Measurements from ENCODE around the gene FANCI.
A peak's percentile ranks its signal among the peaks of the same experiment; 100 is the strongest.

The FANCI gene

DNA sequence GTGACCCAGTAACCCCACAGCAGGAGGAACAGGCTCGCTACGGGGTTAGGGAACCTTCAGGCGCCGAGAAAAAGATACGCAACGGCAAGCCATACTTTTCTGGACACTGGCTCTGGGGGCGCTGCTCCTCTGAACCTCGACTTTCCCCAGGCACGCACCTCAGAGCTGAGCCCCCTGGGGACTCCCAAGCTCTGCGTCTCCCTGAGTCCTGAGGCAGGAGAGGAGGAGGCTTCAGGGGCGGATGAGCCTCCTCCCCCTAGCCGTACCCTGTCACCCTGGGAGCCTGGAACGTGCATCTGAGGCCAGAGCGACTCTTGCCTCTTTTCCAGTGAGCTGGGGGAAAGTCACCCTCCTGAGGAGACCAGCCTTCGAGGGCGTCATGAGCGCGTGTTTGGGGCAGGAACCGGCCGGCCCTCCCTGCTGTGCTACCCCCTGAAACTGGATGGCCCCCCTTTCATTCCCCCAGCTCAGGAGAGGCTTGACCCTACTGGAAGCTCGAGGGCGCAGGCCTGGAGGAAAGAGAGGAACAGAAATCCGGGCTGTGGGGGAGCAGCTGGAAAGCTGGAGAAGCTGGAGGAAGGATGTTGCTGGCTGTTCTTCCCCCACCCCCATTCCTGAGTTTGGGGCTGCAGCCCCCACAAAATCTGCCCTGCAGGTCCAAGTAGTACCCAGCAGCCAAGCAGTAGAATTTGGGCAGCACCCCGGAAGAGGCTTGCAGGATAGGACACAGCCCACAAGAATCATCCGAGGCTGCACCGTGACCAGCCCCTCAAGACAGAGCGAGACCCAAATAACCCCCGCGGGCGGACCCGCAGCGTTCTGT lies 115.9 kb downstream of the FANCI start:
- no peak for DNase-seq

DNA sequence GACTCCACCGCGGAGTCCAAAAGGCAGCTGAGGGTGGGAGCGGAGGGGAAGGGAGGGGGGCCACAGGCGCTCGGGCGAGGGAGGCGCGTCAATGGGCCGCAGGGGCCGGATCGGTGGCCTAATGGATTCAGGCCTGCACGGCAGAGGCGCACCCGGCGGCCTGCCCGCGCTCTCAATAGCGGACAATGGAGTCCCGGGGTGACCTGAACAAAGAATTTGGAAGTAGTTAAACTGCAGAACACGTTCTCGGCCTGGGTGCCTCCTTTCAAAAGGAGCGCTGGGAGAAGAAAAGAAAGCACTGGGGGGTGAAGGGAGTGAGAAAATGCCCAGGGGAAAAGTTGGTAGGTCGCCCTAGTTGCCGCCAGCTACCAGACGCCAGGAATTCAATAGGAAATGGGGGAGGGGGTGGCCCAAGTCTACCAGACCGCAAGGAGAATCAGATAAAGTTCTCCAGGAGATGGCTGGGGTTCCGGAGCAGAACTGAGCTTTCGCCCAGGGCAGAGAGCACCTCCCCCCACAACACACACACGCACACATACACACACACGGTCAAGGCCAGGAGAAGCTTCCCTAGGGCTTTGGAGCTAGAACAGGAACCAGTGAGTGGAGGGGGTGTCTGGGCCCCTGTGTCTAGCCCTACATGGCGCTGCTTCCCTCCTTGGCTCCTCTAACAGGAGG lies 116.7 kb downstream of the FANCI start:
- DNase-seq = peak in 11 of 56 donors; percentile 12 to 74 (median 36)

DNA sequence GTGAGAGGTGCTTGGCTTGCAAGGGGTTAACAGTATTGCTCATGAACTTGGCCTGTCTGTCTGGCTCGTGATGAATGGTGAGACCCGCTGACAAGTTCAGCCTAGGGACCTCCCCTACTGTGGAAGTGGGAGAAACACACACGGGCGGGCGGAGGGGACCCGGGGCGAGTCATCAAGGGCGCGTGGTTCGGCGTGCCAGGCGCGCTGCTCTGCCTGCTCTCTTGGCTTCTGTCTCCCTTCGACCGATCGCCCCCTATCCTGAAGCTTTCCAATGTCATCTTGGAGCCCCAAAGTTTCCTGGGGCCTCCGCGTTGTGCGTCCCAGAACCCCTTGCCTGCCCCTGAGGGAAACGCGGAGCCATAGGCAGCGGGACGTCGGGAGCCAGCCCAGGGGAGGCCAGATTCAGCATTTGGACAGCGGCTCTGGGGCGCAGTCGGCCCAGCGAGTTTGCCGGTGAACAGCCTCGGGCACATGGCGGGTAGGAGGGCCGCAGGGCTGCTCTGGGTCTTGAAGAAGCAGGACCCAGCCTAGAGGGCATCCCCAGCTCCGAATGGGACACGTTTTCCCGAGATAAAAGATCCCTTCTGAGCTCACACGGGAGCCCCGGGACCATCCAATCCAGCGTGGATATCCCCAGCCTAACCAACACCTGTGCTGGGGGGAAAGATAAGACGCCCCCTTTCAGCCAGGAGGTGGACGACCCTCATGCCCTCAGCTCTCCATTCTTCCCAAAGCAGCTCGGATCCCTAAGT lies 117.8 kb downstream of the FANCI start:
- peak in 45 of 56 donors; percentile 29 to 80 (median 58) for DNase-seq

DNA sequence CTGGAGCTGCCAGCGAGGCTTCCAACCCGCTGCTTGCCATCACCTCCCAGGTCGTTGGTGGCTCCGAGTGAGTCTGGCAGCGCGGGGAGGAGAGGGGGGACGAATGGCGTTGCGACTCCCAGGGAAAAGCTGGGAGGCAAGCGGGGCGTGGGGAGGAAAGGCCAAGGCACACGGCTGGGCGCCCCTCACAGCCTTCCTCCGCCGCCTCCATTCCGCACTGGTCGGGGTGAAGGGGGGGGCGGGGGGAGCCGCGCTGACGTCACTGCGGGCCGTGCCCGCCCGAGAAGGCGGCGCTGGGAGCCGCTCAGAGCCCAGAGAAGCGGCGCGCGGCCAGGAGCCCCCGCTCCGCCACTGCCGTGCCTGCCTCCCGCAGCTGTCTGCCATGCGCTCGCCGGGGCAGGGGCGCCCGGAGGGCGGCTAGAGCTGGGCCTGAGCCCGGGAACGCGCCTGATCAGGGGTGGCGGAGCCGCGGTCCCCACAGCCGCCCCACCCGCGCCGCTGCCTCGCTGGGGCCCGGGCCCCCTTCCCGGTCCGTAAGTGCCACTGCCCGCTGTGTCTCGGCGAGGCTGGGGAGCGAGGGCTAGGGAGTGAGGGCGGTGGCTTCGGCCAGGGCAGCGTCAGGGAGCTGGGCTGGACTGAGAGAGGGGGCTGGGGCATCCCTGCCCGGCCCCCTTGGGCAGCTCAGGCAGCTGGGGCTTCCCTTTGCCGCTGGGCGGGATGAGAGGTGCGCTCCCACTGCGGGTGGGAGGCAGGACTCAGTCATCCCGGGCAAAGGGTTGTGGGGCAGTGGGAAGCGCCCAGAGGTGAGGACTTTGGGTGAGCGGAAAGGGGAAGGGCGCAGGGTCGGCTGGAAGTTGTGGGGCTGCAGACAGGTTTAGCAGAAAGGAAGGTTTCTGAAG lies 118.7 kb downstream of the FANCI start:
- peak in 47 of 56 donors; percentile 25 to 85 (median 65) for DNase-seq

DNA sequence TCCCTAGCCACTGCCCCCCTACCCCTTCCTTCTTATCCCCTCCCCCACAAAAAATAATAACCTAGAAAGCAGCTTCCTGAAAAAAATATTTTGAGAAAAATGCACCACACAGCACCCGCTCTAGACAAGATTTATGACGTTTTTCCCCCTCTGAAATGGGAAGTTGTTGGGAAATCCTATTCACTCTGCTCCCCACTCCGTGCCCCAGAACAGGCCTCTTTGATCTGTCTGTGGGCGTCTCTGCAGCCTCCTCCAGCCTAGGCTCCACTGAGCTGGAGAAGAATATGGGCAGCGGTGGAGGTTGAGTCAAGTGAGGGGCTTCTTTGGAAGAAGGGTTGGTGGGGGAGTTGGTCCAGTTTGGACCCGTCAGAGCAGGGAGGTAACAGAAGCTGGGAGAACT lies 119.4 kb downstream of the FANCI start:
- no peak for DNase-seq

DNA sequence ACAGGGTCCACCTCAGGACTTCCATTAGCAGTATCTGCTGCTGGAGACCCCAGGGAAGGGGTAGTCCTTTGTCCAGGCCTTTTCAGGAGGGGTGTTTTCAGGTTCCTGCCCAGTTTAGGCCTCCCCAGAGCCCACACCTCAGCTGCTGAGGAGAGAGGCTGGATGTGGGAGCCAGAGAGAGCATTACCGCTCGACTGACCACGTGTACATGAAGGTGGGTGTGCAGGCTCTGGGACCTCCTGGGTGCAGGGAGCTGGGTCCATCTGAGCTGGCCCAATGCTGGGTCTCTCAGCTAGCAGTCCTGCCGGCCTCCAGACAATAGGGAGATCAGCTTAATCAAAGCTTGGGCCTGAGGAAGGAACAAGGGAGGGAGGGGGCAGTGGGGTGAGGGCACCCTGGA lies 120.0 kb downstream of the FANCI start:
- no peak for DNase-seq

DNA sequence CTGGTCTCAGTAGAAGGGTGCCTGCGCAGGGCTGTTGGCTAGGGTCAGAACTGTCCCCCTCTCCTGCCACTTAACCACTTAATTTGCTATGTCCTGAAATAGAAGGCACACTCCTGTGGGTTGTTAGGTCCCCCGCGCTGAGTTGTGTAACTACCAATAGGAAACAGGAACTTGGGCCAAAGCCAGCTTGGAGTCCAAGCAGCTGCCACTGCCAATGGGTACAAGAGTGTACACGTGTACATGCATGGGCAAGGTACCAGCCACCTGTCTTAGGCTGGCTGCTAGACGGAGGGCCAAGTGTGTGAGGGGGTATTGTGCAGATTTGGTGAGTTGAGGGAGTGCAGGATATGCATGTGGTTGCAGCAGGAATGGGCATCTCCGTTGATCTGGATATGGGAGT lies 120.6 kb downstream of the FANCI start:
- peak in 7 of 56 donors; percentile 18 to 39 (median 27) for DNase-seq

DNA sequence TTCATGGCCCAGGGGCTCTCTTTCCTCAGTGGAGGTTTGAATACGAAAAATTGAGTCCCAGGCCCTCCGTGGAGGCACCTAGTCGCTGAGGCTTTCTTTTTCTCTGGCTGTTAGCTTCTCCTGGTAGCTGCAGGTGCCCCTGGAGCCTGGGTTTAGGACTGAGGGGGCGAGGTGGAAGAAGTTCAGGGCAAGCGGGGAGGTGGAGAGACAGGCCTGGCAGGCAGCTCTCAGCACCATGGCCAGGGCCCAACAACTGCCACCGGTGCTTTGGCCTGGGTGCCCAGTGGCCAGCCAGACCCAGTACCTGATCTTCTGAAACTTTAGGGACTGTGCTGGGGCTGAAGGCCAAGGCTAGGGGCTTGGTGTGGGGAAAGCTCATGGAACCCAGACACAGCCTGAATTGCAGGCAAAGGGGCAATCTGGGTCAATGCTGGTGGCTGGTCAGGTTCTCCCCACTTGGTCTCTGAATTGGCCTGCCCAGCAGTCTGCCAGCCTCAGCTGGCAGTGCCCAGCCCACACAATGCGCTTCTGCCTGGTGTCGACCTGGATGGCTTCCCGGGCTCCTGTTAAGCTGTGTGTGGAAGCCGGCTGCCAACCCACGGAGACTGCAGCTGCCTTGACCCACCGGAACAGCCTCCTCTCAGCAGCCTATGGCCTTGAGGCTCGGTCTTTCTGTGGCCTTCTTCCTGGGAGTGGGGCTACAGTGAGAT lies 121.1 kb downstream of the FANCI start:
- DNase-seq = peak in 44 of 56 donors; percentile 24 to 81 (median 48)

DNA sequence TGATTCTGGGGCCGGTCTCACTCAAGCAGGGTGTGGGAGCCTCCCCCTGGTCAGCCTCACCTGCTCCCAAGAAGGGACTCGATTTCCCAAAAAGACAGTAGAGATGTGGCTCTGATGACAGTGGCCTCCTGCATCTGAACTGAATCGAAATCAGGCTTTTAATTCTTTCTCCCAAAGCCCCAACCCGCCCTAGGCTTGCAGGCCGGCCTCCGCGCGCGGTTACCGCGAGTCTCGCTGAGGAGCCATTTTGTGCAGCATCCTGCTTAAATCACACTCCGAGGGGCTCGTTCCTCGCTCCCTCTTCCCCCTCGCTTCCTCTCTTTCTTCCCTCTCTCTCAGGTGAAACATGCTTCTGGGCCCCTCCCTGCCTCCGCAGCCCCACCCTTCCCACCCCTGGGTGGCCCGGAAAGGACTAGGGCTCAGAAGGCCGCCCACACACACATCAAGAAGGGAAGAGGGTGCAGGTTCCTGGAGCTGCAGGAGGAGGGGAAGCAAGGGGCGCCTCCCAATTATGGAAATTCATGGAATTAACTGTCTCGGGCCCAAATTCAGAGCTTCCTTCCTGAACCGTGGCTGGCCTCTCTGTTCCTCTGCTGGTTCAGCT lies 121.8 kb downstream of the FANCI start:
- peak in 28 of 56 donors; percentile 19 to 77 (median 44) for DNase-seq
